Keratinocyte (primary cell): ENCODE measurements around the gene CTXN1. TPM values are rescaled to one million over a fixed set of nuclear protein-coding genes. Genes with fewer than 3 reads are reported as not detected.
"Not testable (repeated sequence)": the region's sequence is repeated elsewhere in the genome, so short reads cannot be mapped to it uniquely, and the experiment has no call there.

ENCODE experiments used
- DNase-seq: peaks from one replicate; pipeline ENCODE4 v3.0.0-alpha.2; 2011; ENCODE audit warnings: low read depth, missing footprints, low spot score
- FAIRE-seq: peaks from 2 replicates; lab custom pipeline; 2011; peaks lifted over from hg19 to GRCh38; lab: Jason Lieb, UNC
- H2AFZ ChIP-seq: 2 replicates; pipeline ENCODE4 v1.6.0; 2012; ENCODE audit warnings: low read length, control low read depth, inconsistent platforms; ENCODE audit not compliant: control insufficient read depth
- H3K27ac ChIP-seq: 2 replicates; pipeline ENCODE4 v1.5.1; 2011; ENCODE audit warnings: low read length; ENCODE audit not compliant: control insufficient read depth, insufficient read depth
- H3K27me3 ChIP-seq: 3 replicates; pipeline ENCODE4 v1.6.0; 2011; ENCODE audit warnings: low read length; ENCODE audit not compliant: control insufficient read depth, insufficient read depth; ENCODE audit errors: extremely low read depth
- H3K36me3 ChIP-seq, 2 experiments: 2 replicates in 1 of 2; 3 replicates in 1 of 2; pipeline ENCODE4 v1.5.1; 2011; ENCODE audit warnings: low read length in 2 of 2, mild to moderate bottlenecking in 1 of 2; ENCODE audit not compliant: control insufficient read depth in 2 of 2, insufficient read depth in 2 of 2; ENCODE audit errors: extremely low read depth in 1 of 2
- H3K4me1 ChIP-seq: 3 replicates; pipeline ENCODE4 v1.5.1; 2011; ENCODE audit warnings: low read length; ENCODE audit not compliant: control insufficient read depth, insufficient read depth; ENCODE audit errors: extremely low read depth
- H3K4me2 ChIP-seq: 3 replicates; pipeline ENCODE4 v1.6.0; 2011; ENCODE audit warnings: low read depth, low read length; ENCODE audit not compliant: control insufficient read depth, insufficient read depth; ENCODE audit errors: extremely low read depth
- H3K4me3 ChIP-seq, 3 experiments: fragments of 200-600 bp in 1 of 3; sonication (generic) in 1 of 3; 2 replicates in 2 of 3; 3 replicates in 1 of 3; pipeline ENCODE4 v1.5.1; 2011 to 2016; ENCODE audit warnings: low read length in 3 of 3, mild to moderate bottlenecking in 3 of 3, control low read depth in 2 of 3, inconsistent platforms in 1 of 3, low read depth in 1 of 3, mixed read lengths in 1 of 3, mixed run types in 1 of 3, moderate library complexity in 1 of 3; ENCODE audit not compliant: control insufficient read depth in 2 of 3, insufficient read depth in 2 of 3; ENCODE audit errors: extremely low read depth in 1 of 3
- H3K79me2 ChIP-seq: 2 replicates; pipeline ENCODE4 v1.6.0; 2012; ENCODE audit warnings: low read length; ENCODE audit not compliant: control insufficient read depth, insufficient read depth
- H3K9ac ChIP-seq: 3 replicates; pipeline ENCODE4 v1.6.0; 2011; ENCODE audit warnings: low read length; ENCODE audit not compliant: control insufficient read depth, insufficient read depth; ENCODE audit errors: extremely low read depth
- H3K9me1 ChIP-seq: 3 replicates; pipeline ENCODE4 v1.6.0; 2011; ENCODE audit warnings: low read length; ENCODE audit not compliant: control insufficient read depth, insufficient read depth; ENCODE audit errors: extremely low read depth
- H3K9me3 ChIP-seq: 2 replicates; pipeline ENCODE4 v1.5.1; 2012; ENCODE audit warnings: low read depth, low read length; ENCODE audit not compliant: control insufficient read depth
- H4K20me1 ChIP-seq: 3 replicates; pipeline ENCODE4 v1.6.0; 2011; ENCODE audit warnings: low read length; ENCODE audit not compliant: control insufficient read depth, insufficient read depth; ENCODE audit errors: extremely low read depth
- EZH2 ChIP-seq: IDR thresholded peaks from one replicate; pipeline ENCODE4 v1.6.1; 2012; ENCODE audit warnings: inconsistent platforms, mild to moderate bottlenecking, low read length, moderate library complexity
- dilution Hi-C: fragments of 300-500 bp; cut with MboI; formaldehyde crosslinking; loops from one replicate; pipeline ENCODE4 v1.7.0; 2020; ENCODE audit warnings: low sequenced_read_pairs; ENCODE audit not compliant: extremely low pct_ligation_motif_present
- polyA plus RNA-seq, 5 experiments: library from polyadenylated mRNA; depleted of rRNA in 3 of 5; stranded (reverse) in 3 of 5; stranded (forward) in 1 of 5; unstranded in 1 of 5; fragments of >200 nt; gene quantifications; 1 replicate in 1 of 5; 2 replicates in 3 of 5; 3 replicates in 1 of 5; pipeline versions ENCODE4 v1.2.1 to v1.2.3, GENCODE V29; 2011 to 2012; ENCODE audit warnings: missing spikeins in 2 of 5, low read depth in 1 of 5, low replicate concordance in 1 of 5
- TF ChIP-seq, protein P1 (sequence below), 3 experiments: IDR thresholded peaks in 1 of 3; conservative IDR thresholded peaks in 1 of 3; optimal IDR thresholded peaks in 1 of 3; 2 replicates in 2 of 3; 3 replicates in 1 of 3; pipeline versions ENCODE3 to v1.5.1; 2011; ENCODE audit warnings: low read length in 3 of 3, mild to moderate bottlenecking in 3 of 3, moderate library complexity in 2 of 3, control low read depth in 1 of 3, inconsistent platforms in 1 of 3; ENCODE audit not compliant: insufficient read depth in 2 of 3; ENCODE audit errors: extremely low read depth in 1 of 3

Gene CTXN1
- polyA plus RNA-seq, 1 donor (not counting 4 experiments of a cell fraction or from before 2014, with no cell fraction given): 0.41 TPM

DNA sequence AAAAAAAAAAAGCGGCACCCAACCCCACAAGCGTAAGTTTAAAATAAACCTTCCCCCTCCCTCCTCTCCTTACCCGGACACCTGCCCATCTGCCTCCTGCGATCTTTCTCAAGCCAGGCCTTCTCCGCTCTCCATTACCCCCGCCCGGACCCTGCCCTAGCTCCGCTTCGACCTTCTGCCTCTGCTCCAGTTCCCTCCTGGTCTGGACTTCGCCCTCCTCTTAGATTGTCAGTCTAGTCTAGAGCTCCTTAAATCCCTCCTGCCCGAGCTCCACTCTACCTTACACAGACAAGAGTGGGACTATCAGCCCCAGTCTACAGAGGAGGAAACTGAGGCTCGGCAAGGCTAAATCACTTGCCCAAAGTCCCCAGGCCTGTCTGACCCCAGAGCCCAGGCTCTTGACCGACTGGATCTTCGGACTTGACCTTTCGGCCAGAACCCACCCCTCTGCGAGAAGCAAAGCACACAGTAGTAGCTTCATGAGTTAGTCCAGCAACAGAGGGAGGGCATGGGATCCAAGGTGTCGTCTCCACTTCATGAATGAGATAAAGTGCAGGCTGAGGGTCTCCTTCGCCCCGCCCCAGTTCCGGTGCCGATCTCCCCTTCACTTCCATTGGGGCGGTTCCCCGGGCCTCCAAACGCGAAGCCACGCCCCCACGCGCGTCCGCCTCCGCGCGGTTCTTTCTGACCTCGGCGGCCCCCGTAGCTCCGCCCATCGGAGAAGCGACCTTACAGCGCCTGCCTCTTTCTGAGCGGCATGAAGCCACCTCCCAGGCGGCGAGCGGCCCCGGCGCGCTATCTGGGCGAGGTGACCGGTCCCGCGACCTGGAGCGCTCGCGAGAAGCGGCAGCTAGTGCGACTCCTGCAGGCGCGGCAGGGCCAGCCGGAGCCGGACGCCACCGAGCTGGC lies 6.1 kb downstream of the CTXN1 start, which contains the start of gene SNAPC2:
Gene SNAPC2, plus strand, starts transcription at position 729 of the 909 bp plus-strand sequence. Its CDS starts 29 bp downstream, at position 758.
- FAIRE-seq: peak; percentile 74
- peaks cover 24% of the 10 kb centered on the region for H3K27me3 ChIP-seq
- peak within 1 kb of the TSS; percentile 76 for H3K27ac ChIP-seq
- H3K9me1 ChIP-seq: no peaks in the 10 kb centered on the region
- H3K4me2 ChIP-seq: peak within 1 kb of the TSS; percentile 99
- dilution Hi-C loops: no loop called here
- no peak for DNase-seq
- H3K79me2 ChIP-seq: no peaks in the 10 kb centered on the region
- peaks cover 4 to 5% of the 10 kb centered on the region in 2 experiments for H3K36me3 ChIP-seq
- peaks cover 18% of the 10 kb centered on the region for H3K4me1 ChIP-seq
- H3K4me3 ChIP-seq: peak within 1 kb of the TSS; percentile 71 to 90 (median 90)
- peak within 1 kb of the TSS; percentile 91 for H2AFZ ChIP-seq
- peak within 1 kb of the TSS; percentile 75 for H3K9ac ChIP-seq
- no peaks in the 10 kb centered on the region for H3K9me3 ChIP-seq
- no peaks in the 10 kb centered on the region for H4K20me1 ChIP-seq
- TF ChIP-seq EZH2: no peak
- TF ChIP-seq, protein P1, sequence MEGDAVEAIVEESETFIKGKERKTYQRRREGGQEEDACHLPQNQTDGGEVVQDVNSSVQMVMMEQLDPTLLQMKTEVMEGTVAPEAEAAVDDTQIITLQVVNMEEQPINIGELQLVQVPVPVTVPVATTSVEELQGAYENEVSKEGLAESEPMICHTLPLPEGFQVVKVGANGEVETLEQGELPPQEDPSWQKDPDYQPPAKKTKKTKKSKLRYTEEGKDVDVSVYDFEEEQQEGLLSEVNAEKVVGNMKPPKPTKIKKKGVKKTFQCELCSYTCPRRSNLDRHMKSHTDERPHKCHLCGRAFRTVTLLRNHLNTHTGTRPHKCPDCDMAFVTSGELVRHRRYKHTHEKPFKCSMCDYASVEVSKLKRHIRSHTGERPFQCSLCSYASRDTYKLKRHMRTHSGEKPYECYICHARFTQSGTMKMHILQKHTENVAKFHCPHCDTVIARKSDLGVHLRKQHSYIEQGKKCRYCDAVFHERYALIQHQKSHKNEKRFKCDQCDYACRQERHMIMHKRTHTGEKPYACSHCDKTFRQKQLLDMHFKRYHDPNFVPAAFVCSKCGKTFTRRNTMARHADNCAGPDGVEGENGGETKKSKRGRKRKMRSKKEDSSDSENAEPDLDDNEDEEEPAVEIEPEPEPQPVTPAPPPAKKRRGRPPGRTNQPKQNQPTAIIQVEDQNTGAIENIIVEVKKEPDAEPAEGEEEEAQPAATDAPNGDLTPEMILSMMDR (optimal IDR thresholded peaks at IDR 0.05 in 1 of 3, IDR thresholded peaks at IDR 0.05 in 1 of 3, conservative IDR thresholded peaks at IDR 0.05 in 1 of 3; ENCODE audit: extremely low read depth in 1 of 3, insufficient read depth in 2 of 3, low read length in 3 of 3): no peak

DNA sequence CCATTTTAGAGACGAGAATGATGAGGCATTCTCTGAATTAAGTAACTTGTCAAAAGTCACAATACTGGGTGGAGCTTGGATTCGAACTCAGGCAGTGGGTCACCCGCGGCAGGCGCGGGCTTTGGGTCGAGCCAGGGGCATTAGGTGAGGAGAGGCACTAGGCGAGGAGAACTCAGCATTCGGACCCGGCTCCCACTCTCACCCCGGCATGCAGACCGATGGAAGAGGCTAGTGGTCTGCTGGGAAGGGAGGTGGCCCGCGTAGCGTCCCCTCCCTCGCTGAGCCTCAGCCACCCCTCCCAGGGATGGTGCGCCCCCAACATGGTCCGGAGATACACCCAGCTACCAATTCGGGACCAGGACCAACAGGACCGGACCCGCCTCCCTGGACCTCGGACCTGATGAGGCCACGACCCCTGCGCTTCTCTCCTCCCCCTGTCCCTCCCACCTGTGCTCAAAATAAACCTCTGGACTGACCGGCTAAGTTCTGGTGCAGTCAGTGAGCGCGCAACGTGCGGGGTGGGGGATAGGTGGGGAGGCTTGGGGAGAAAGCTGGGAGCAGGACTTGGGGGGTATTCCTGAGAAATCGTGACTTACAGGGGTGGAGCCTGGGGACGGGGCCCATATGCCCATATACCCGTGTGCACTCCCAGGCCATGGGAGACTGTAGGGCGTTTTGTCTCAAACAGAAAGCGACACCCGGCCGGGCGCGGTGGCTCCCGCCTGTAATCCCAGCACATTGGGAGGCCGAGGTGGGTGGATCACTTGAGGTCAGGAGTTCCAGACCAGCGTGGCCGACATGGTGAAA lies 7.1 kb downstream of the CTXN1 start:
- Histone ChIP-seq H3K9me3 (no peaks in the 10 kb centered on the region), H3K4me2 (no peak overlapping the region), H3K4me3 (no peak overlapping the region), H3K9me1 (no peaks in the 10 kb centered on the region), H4K20me1 (no peaks in the 10 kb centered on the region), H3K27me3 (peaks cover 24% of the 10 kb centered on the region), H3K79me2 (no peaks in the 10 kb centered on the region), H3K27ac (no peak overlapping the region), H2AFZ (no peak overlapping the region), H3K4me1 (peaks cover 18% of the 10 kb centered on the region), H3K9ac (no peak overlapping the region), H3K36me3 (peaks cover 4 to 5% of the 10 kb centered on the region in 2 experiments)
- dilution Hi-C loops: no loop called here
- FAIRE-seq (no peak), DNase-seq (no peak)
- TF ChIP-seq EZH2: no peak
- TF ChIP-seq, protein P1 (optimal IDR thresholded peaks at IDR 0.05 in 1 of 3, IDR thresholded peaks at IDR 0.05 in 1 of 3, conservative IDR thresholded peaks at IDR 0.05 in 1 of 3; ENCODE audit: extremely low read depth in 1 of 3, insufficient read depth in 2 of 3, low read length in 3 of 3): no peak

DNA sequence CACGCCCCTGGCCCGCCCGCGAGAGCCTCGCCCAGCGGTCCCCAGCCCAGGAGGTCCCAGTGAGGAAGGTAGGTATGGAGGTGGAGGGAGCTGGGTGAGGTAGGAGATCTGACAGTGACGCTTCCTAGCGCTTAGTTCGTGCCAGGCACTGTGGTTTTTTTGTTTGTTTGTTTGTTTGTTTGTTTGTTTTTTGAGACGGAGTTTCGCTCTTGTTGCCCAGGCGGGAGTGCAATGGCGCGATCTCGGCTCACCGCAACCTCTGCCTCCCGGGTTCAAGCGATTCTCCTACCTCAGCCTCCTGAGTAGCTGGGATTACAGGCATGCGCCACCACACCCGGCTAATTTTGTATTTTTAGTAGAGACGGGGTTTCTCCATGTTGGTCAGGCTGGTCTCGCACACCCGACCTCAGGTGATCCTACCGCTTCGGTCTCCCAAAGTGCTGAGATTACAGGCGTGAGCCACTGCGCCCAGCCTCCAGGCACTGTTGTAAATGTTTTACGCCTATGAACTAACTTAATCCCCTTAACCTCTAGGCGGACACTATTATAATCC lies 7.8 kb downstream of the CTXN1 start:
- H3K79me2 ChIP-seq, dilution Hi-C loops, H3K9me3 ChIP-seq, H3K36me3 ChIP-seq, H3K9ac ChIP-seq, H2AFZ ChIP-seq, FAIRE-seq, H3K27ac ChIP-seq, DNase-seq, H4K20me1 ChIP-seq, H3K9me1 ChIP-seq: not testable (repeated sequence)
- Histone ChIP-seq H3K4me1 (peaks cover 18% of the 10 kb centered on the region), H3K27me3 (peaks cover 24% of the 10 kb centered on the region), H3K4me2 (peak overlapping the region; percentile 81), H3K4me3 (peak overlapping the region in 1 of 3 experiments; percentile 20)
